ENCODE results near the gene UBXN7. TPM values are rescaled to one million over a fixed set of nuclear protein-coding genes. Genes with fewer than 3 reads are reported as not detected.

The UBXN7 gene
- total and polyA plus RNA-seq, 10 donors: 2.4 to 59.0 (median 25.2) TPM

GRCh38 chr3:196409409-196409808 is 22.8 kb downstream of the UBXN7 start:
- Histone ChIP-seq H3K27ac (no peak overlapping the region), H3K36me3 (peaks cover 0 to 28% (median 21%) of the 10 kb centered on the region in 6 donors), H3K4me3 (no peak overlapping the region), H3K27me3 (replicated peaks in 1 of 7) (no peaks in the 10 kb centered on the region), H3K9me3 (peaks cover 0 to 12% (median 6%) of the 10 kb centered on the region in 8 donors), H3K4me1 (peaks cover 6 to 40% (median 15%) of the 10 kb centered on the region in 6 donors)
- TF ChIP-seq POLR2AphosphoS5 (IDR thresholded peaks at IDR 0.05): no peak
- TF ChIP-seq POLR2A (IDR thresholded peaks at IDR 0.05): no peak
- no peak for TF ChIP-seq CTCF (IDR thresholded peaks at IDR 0.05 in 8 of 11, conservative IDR thresholded peaks at IDR 0.05 in 3 of 11)
- no peak for DNase-seq
- intact Hi-C loops (cut with DNase I; ENCODE audit: low total_unique reads): no loop called here
- WGBS, 5 donors: 65 to 86% (median 79%) methylated on average over 1 of the region's 1 CpG

- Histone ChIP-seq H3K9me3 (peaks cover 0 to 12% (median 6%) of the 10 kb centered on the region in 8 donors), H3K4me1 (peaks cover 6 to 33% (median 12%) of the 10 kb centered on the region in 6 donors), H3K4me3 (no peak overlapping the region), H3K27ac (no peak overlapping the region), H3K36me3 (peaks cover 0 to 35% (median 21%) of the 10 kb centered on the region in 6 donors), H3K27me3 (replicated peaks in 1 of 7) (no peaks in the 10 kb centered on the region)
- WGBS, 5 donors: 96 to 99% (median 97%) methylated on average over 4 of the region's 4 CpGs
- no peak for TF ChIP-seq CTCF (IDR thresholded peaks at IDR 0.05 in 8 of 11, conservative IDR thresholded peaks at IDR 0.05 in 3 of 11)
- no peak for TF ChIP-seq POLR2A (IDR thresholded peaks at IDR 0.05)
- no peak for TF ChIP-seq POLR2AphosphoS5 (IDR thresholded peaks at IDR 0.05)
- DNase-seq: no peak
- intact Hi-C loops (cut with DNase I; ENCODE audit: low total_unique reads): no loop called here
Measured at GRCh38 chr3:196408565-196409300, 23.5 kb downstream of the UBXN7 start.

- TF ChIP-seq POLR2A (IDR thresholded peaks at IDR 0.05): no peak
- TF ChIP-seq CTCF (IDR thresholded peaks at IDR 0.05 in 8 of 11, conservative IDR thresholded peaks at IDR 0.05 in 3 of 11): no peak
- TF ChIP-seq POLR2AphosphoS5 (IDR thresholded peaks at IDR 0.05): no peak
- DNase-seq: no peak
- Histone ChIP-seq H3K4me3 (no peak overlapping the region), H3K27me3 (replicated peaks in 1 of 7) (no peaks in the 10 kb centered on the region), H3K36me3 (peaks cover 0 to 52% (median 25%) of the 10 kb centered on the region in 6 donors), H3K4me1 (peaks cover 0 to 17% (median 2%) of the 10 kb centered on the region in 6 donors), H3K9me3 (peaks cover 0 to 12% (median 6%) of the 10 kb centered on the region in 8 donors), H3K27ac (no peak overlapping the region)
- intact Hi-C loops (cut with DNase I; ENCODE audit: low total_unique reads): no loop called here
- 78 to 88% (median 83%) methylated on average over 8 of the region's 8 CpGs for WGBS, 5 donors
Measured at GRCh38 chr3:196406811-196407470, 25.3 kb downstream of the UBXN7 start.

- peaks cover 0 to 7% (median 0%) of the 10 kb centered on the region in 6 donors for H3K4me1 ChIP-seq
- 77 to 90% (median 81%) methylated on average over 6 of the region's 6 CpGs for WGBS, 5 donors
- no peaks in the 10 kb centered on the region for H3K27me3 ChIP-seq (replicated peaks in 1 of 7)
- intact Hi-C loops (cut with DNase I; ENCODE audit: low total_unique reads): no loop called here
- no peak overlapping the region for H3K4me3 ChIP-seq
- TF ChIP-seq CTCF (IDR thresholded peaks at IDR 0.05 in 8 of 11, conservative IDR thresholded peaks at IDR 0.05 in 3 of 11): no peak
- TF ChIP-seq POLR2AphosphoS5 (IDR thresholded peaks at IDR 0.05): no peak
- no peak for TF ChIP-seq POLR2A (IDR thresholded peaks at IDR 0.05)
- H3K27ac ChIP-seq: no peak overlapping the region
- H3K36me3 ChIP-seq: peaks cover 0 to 97% (median 41%) of the 10 kb centered on the region in 6 donors
- no peak for DNase-seq
- H3K9me3 ChIP-seq: no peaks in the 10 kb centered on the region
Measured at GRCh38 chr3:196400331-196400730, 31.9 kb downstream of the UBXN7 start.
